Measurements from ENCODE around the gene RERG.
"Not testable (repeated sequence)": the region's sequence is repeated elsewhere in the genome, so short reads cannot be mapped to it uniquely, and the experiment has no call there.

Gene RERG

GRCh38 chr12:15143467-15143866 lies 77.8 kb downstream of the RERG start:
- DNase-seq (ENCODE audit: low spot score) = no peak

- DNase-seq (ENCODE audit: low spot score) = no peak
Measured at GRCh38 chr12:15142711-15143110, 78.5 kb downstream of the RERG start.

DNA sequence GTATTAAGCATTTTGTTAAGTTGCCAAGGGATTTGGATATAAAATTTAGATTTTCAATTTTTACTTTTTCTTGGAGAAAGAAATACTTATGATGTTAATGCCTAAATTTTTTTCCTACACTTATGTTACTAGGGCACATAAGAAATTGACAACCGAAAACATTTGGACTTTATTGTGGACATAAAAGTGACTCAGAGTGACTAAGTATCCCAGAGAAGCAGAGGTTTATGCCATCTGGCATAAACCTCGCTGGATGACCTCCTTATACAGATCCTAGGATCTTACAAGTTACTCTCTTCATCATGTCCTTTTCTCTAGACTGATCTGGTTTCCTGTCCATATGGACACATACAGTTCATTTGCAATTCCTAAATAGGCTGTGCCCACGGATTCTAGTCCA lies 89.8 kb downstream of the RERG start:
- no peak for DNase-seq (ENCODE audit: low spot score)

- no peak for DNase-seq (ENCODE audit: low spot score)
Measured at GRCh38 chr12:15130541-15130940, 90.7 kb downstream of the RERG start.

DNA sequence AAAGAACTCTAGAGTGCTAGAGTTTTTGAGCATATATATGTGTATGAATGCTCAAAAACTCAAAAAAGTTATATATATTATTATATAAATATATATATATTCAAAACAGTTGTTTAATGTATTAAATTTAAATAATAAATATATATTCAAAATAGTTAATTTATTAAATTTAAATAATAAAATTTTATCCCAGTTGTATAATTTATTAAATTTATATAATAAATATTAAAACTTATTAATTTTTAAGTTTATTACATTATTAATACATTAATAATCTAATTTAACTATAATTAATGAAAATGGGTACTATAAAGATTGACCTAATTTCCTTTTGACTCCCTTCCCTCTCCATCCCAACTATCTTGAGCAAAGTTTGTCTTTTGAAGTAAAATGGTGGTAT lies 97.8 kb downstream of the RERG start:
- DNase-seq (ENCODE audit: low spot score) = no peak

DNA sequence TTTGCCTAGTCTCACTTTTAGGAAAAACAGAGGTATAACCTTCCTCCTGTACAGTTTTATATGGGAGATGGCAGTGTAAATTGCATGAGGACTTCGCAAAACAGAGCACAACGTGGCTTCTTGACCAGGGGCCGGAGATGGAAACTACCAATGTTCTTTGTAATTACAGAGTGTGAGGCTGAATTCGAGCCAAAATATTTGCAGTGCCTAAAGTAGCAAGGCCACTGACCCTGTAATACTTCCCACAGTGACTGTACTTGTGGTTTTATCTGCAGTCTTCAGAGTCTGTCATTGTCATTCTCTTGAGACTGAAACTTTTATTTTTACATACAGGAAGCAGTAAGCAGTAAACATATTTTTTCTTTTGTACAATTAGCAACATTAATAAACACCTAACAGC lies 98.9 kb downstream of the RERG start:
- DNase-seq (ENCODE audit: low spot score) = no peak

DNA sequence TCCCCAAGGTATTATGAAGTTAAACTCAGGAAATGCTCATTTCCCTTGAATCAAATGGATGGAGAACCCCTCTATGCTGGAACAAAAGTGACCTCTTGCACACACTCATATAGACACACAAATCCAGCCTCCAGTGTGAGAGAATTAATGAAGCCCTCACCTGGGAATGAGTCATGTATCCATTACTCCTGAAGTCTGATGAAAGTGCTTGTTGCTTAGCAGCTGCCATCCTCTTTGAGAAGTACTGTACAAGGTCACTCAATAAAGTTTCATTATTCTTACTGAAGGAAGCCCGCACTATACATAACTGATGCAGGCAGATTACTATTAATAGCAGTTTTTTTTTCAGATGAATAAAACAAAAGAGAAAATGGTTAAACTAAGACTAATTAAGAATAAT lies 102.3 kb downstream of the RERG start:
- no peak for DNase-seq (ENCODE audit: low spot score)

GRCh38 chr12:15116983-15117382 lies 104.2 kb downstream of the RERG start:
- no peak for DNase-seq (ENCODE audit: low spot score)

DNA sequence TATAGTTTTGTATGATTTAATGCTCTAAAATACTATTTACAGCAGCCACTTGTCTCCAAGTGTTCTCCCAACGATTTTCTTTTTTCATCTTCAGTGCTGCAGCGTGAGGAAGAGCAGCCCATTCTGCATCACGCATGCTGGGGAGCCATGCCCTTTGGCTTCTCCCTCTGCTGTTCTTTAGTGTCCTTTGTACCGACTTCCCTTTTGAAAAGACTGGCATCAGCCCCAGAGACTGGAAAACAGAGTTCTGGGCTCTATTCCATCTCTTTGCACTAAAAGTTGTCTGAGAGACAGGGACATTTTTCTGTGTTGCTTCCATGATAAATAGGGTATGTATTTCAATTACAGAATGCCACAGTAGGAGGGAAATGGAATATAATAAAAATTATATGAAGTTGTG lies 105.1 kb downstream of the RERG start:
- no peak for DNase-seq (ENCODE audit: low spot score)

GRCh38 chr12:15115434-15115833 lies 105.8 kb downstream of the RERG start:
- no peak for DNase-seq (ENCODE audit: low spot score)

GRCh38 chr12:15114501-15114900 lies 106.7 kb downstream of the RERG start:
- DNase-seq (ENCODE audit: low spot score) = no peak

DNA sequence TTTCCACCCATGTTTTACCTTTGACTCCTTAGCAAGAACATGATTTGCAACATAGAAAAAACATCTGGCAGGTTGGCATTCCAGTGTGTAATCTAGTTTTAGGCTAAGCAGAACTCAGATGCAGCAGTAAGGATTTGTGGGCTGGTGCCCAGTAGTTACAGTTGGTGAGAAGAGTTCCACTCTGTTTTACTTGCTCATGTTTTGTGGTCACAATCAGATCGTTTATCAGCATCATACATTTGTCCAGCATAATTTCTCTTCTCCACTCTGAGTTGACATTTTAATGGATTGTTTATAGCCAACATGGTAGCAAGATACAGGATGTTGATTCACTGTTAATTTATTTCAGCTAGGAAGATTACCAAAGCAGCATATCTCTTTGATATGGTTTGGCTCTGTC lies 128.4 kb downstream of the RERG start:
- DNase-seq (ENCODE audit: low spot score) = no peak

DNA sequence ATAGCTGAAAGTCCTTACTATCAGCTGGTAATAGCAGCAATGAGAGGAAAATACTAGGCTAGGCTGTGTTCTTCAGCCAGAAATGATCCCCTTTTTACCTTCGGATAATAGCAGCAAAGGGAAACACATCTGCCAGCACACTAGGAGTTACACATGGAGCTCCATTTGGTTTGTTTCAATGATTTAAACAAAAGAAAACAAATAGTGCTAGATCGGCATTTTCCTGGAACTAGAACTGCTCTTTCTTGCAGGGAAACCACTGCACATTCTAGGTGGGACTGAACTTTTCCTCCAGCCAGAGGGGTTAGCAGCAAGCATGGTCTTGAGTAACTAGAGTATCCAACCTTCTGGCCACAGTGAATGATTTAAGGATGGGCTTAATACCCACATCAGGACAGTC lies 130.8 kb downstream of the RERG start:
- DNase-seq (ENCODE audit: low spot score) = no peak

DNA sequence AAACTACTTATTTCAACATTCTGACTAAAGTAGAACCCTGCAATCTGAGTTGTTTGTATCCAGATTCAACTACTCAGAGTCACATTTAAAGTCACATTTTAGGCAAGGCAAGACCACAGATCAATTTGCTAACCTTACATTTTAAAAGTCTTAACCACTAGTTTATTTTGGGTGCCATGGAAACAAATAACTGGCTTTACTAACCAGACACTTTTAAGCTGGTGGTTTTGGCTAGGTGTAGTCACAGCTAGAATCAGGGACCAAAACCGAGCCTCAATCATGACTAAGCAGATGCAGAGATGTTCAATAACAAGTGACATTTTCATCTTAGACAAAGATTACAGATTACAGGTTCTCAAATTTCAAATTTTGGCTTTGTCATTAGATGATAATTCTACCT lies 133.1 kb downstream of the RERG start:
- no peak for DNase-seq (ENCODE audit: low spot score)

DNA sequence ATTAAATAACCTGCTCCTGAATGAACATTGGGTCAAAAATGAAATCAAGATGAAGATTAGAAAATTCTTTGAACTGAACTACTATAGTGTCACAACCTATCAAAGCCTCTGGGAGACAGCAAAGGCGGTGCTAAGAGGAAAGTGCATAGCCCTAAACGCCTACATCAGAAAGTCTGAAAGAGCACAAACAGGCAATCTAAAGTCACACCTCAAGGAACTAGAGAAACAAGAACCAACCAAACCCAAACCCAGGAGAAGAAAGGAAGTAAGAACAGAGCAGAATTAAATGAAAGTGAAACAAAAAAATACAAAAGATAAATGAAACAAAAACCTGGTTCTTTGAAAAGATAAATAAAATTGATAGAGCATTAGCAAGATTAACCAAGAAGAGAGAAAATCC lies 143.5 kb downstream of the RERG start:
- DNase-seq (ENCODE audit: low spot score) = not testable (repeated sequence)

DNA sequence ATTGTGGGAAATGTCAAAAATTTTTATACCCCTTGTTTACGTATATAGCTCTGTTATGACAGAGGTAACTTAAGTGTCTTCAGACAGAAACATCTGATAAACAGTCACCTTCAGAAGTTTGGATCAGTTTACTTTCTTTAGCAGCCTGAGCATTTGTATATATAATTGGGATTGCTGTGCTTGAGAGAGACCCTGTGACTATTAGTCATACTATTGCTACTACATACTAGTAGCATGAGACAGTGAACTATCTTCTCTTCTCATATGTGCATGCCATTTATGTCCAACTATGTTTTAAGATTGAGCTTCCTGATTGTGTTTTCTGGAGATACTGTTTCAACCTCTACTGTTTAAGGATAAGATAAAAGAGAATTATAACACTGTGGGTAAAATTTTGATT lies 146.9 kb downstream of the RERG start:
- no peak for DNase-seq (ENCODE audit: low spot score)

DNA sequence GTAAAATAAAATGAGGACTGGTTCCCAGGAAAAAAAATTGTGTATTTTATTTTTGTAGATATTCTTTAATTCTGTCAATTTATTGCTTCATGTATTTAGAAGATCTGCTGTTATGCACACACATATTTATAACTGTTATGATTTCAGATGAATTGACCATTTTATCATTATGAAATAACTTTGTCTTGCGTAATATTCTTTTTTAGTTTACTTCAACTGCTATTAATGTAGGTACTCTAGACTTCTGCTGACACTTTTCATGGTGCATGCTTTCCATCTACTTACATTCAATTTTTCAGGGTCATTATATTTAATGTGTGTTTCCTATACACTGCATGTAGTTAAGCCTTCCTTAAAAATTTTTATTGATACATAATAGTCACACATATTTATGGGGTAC lies 162.1 kb downstream of the RERG start:
- DNase-seq (ENCODE audit: low spot score) = no peak

All from ecto neural progenitor cell (in vitro differentiated cells).